Fibroblast of skin of left quadriceps (primary cell): ENCODE results near the gene PPTC7.
A peak's percentile ranks its signal among the peaks of the same experiment; 100 is the strongest.
"Not testable (repeated sequence)": the region's sequence is repeated elsewhere in the genome, so short reads cannot be mapped to it uniquely, and the experiment has no call there.

Experiments
- DNase-seq, 2 experiments: peaks; one replicate each; pipeline ENCODE4 v3.0.0-alpha.2; 2013; ENCODE audit warnings: low read depth in 2 of 2

The PPTC7 gene

GRCh38 chr12:110561471-110562201 lies 21.5 kb downstream of the PPTC7 start:
- no peak for DNase-seq

GRCh38 chr12:110560946-110561345 lies 22.2 kb downstream of the PPTC7 start:
- no peak for DNase-seq

- no peak for DNase-seq
Observed at GRCh38 chr12:110560048-110560447, 23.1 kb downstream of the PPTC7 start.

GRCh38 chr12:110558945-110559344 lies 24.2 kb downstream of the PPTC7 start:
- not testable (repeated sequence) for DNase-seq

GRCh38 chr12:110557300-110557699 lies 25.8 kb downstream of the PPTC7 start:
- DNase-seq: no peak

- no peak for DNase-seq
Observed at GRCh38 chr12:110556705-110557104, 26.4 kb downstream of the PPTC7 start.

- DNase-seq: peak; percentile 73 to 74
Observed at GRCh38 chr12:110555577-110556406, 27.3 kb downstream of the PPTC7 start.

- no peak for DNase-seq
Observed at GRCh38 chr12:110554184-110554583, 28.9 kb downstream of the PPTC7 start.

GRCh38 chr12:110550981-110551380 lies 32.1 kb downstream of the PPTC7 start:
- no peak for DNase-seq

GRCh38 chr12:110549716-110550115 lies 33.4 kb downstream of the PPTC7 start:
- no peak for DNase-seq

- peak; percentile 60 for DNase-seq
Observed at GRCh38 chr12:110548678-110549077, 34.4 kb downstream of the PPTC7 start.

GRCh38 chr12:110547090-110547489 lies 36.0 kb downstream of the PPTC7 start:
- DNase-seq: no peak

- DNase-seq: peak; percentile 90 to 92
Observed at GRCh38 chr12:110546339-110546738, 36.8 kb downstream of the PPTC7 start.

GRCh38 chr12:110545812-110546211 lies 37.3 kb downstream of the PPTC7 start:
- no peak for DNase-seq

- peak; percentile 93 for DNase-seq
Observed at GRCh38 chr12:110545259-110545658, 37.9 kb downstream of the PPTC7 start.

- DNase-seq: no peak
Observed at GRCh38 chr12:110543965-110544364, 39.2 kb downstream of the PPTC7 start.

- no peak for DNase-seq
Observed at GRCh38 chr12:110543252-110543959, 39.7 kb downstream of the PPTC7 start.

GRCh38 chr12:110540048-110540447 lies 43.1 kb downstream of the PPTC7 start:
- DNase-seq: no peak

GRCh38 chr12:110538869-110539622 lies 44.1 kb downstream of the PPTC7 start:
- DNase-seq: no peak

- no peak for DNase-seq
Observed at GRCh38 chr12:110537605-110538409, 45.3 kb downstream of the PPTC7 start.
